ENCODE data around the gene CHCHD6. TPM values are rescaled to one million over a fixed set of nuclear protein-coding genes. Genes with fewer than 3 reads are reported as not detected.

CHCHD6 gene
- total and polyA plus RNA-seq, 2 of the 4 experiments (the other 2 are of a cell fraction), result 18.8 to 28.9 TPM

- Histone ChIP-seq H3K36me3 (ENCODE audit: control insufficient read depth, insufficient read depth, low read length) (peaks cover 48% of the 10 kb centered on the region), H3K4me2 (ENCODE audit: low read depth, low read length) (no peak overlapping the region), H2BK15ac (ENCODE audit: low read depth, low read length) (no peak overlapping the region), H2BK120ac (ENCODE audit: low read depth, low read length) (no peak overlapping the region), H2AFZ (replicated peaks; ENCODE audit: low read length, poor library complexity) (no peak overlapping the region), H2BK5ac (ENCODE audit: low read depth, low read length, poor library complexity, severe bottlenecking) (no peak overlapping the region), H4K20me1 (ENCODE audit: insufficient read depth, low read length) (peaks cover 96% of the 10 kb centered on the region), H3K27me3 (ENCODE audit: control insufficient read depth, insufficient read depth, low read length) (no peaks in the 10 kb centered on the region), H3K9me1 (ENCODE audit: insufficient read depth, low read length) (peaks cover 15% of the 10 kb centered on the region; the same call in 1 of the 2 replicates), H3K56ac (ENCODE audit: extremely low read depth, insufficient read depth, low read length) (no peak overlapping the region), H3K4me1 (ENCODE audit: control insufficient read depth, insufficient read depth, low read length) (no peaks in the 10 kb centered on the region; the same call in 1 of the 2 replicates), H4K8ac (ENCODE audit: low read depth in 2 of 2, low read length in 2 of 2) (no peak overlapping the region), H3K27ac (ENCODE audit: insufficient read depth, low read length) (no peak overlapping the region), H4K91ac (ENCODE audit: insufficient read depth, low read depth, low read length) (no peak overlapping the region), H3K9ac (ENCODE audit: low read depth, low read length) (no peak overlapping the region), H3K14ac (replicated peaks; ENCODE audit: low read depth, low read length) (no peak overlapping the region), H3K4ac (ENCODE audit: low read depth, low read length) (no peak overlapping the region), H3K4me3 (ENCODE audit: insufficient read depth, low read depth, low read length) (no peak overlapping the region), H2AK9ac (replicated peaks; ENCODE audit: low read depth, low read length, poor library complexity) (no peak overlapping the region), H4K5ac (ENCODE audit: low read depth, low read length) (no peak overlapping the region), H2AK5ac (ENCODE audit: low read depth, low read length) (no peak overlapping the region), H3K23ac (ENCODE audit: low read depth, low read length) (no peak overlapping the region), H3K18ac (ENCODE audit: low read depth, low read length) (no peak overlapping the region), H2BK20ac (ENCODE audit: low read depth, low read length) (no peak overlapping the region), H3K9me3 (ENCODE audit: control insufficient read depth, insufficient read depth, low read length) (no peaks in the 10 kb centered on the region), H3K79me1 (ENCODE audit: low read depth in 1 of 2, low read length in 2 of 2) (peaks cover 30 to 83% of the 10 kb centered on the region in 2 experiments; a peak in 3 of 4 replicates)
- POLR2A ChIA-PET (ENCODE audit: unreplicated experiment), result no interaction called here
- in situ Hi-C loops (cut with MboI; ENCODE audit: low sequenced_read_pairs), result no loop called here
- TF ChIP-seq MAFK (IDR thresholded peaks at IDR 0.05; ENCODE audit: low read depth, low read length) (no peak), RFX5 (IDR thresholded peaks at IDR 0.05; ENCODE audit: low read depth, low read length) (no peak), POLR2A (IDR thresholded peaks at IDR 0.05; ENCODE audit: low read depth, low read length) (no peak), USF2 (IDR thresholded peaks at IDR 0.05; ENCODE audit: low read depth, low read length) (no peak), MXI1 (IDR thresholded peaks at IDR 0.05; ENCODE audit: borderline replicate concordance, low read depth, low read length) (no peak), FOS (IDR thresholded peaks at IDR 0.05; ENCODE audit: low read depth, low read length) (no peak), RCOR1 (IDR thresholded peaks at IDR 0.05; ENCODE audit: insufficient replicate concordance, low read length) (no peak), CTCF (conservative IDR thresholded peaks at IDR 0.05; ENCODE audit: low read depth, low read length) (no peak), ELK1 (IDR thresholded peaks at IDR 0.05; ENCODE audit: borderline replicate concordance, low read depth, low read length) (no peak), BHLHE40 (IDR thresholded peaks at IDR 0.05; ENCODE audit: low read depth, low read length) (no peak)
- DNase-seq (no peak), ATAC-seq (ENCODE audit: low read depth) (no peak)
- WGBS, 2 experiments (ENCODE audit: extremely low coverage in 2 of 2, insufficient read length in 1 of 2), result 100% methylated on average over 1 of the region's 7 CpGs; no CpG with 5 or more reads in 1 of the 2 experiments
- intact Hi-C loops (cut with micrococcal nuclease), result no loop called here
- CTCF ChIA-PET, result interaction anchor here (0.7 kb wide), 1 partner anchor 311 kb away, joined by 4 read pairs; no protein-coding TSS in a partner anchor
- BruUV-seq (replicated peaks), result no TSS peak
- dilution Hi-C loops (cut with HindIII; ENCODE audit: low sequenced_read_pairs, unreplicated experiment), result no loop called here
Observed at GRCh38 chr3:126992216-126992615, 288.2 kb downstream of the CHCHD6 start.

All from IMR-90 (cell line).